ENCODE data around the gene ARL15.
"Not testable (repeated sequence)": the region's sequence is repeated elsewhere in the genome, so short reads cannot be mapped to it uniquely, and the experiment has no call there.

The ARL15 gene

GRCh38 chr5:54013556-54014194 is 296.7 kb downstream of the ARL15 start:
- DNase-seq = no peak

- DNase-seq = no peak
These were observed 300.5 kb downstream of the ARL15 start for GRCh38 chr5:54009828-54010227.

GRCh38 chr5:54009357-54009756 is 301.0 kb downstream of the ARL15 start:
- no peak for DNase-seq

GRCh38 chr5:54007827-54008777 is 302.3 kb downstream of the ARL15 start:
- DNase-seq = no peak

DNA sequence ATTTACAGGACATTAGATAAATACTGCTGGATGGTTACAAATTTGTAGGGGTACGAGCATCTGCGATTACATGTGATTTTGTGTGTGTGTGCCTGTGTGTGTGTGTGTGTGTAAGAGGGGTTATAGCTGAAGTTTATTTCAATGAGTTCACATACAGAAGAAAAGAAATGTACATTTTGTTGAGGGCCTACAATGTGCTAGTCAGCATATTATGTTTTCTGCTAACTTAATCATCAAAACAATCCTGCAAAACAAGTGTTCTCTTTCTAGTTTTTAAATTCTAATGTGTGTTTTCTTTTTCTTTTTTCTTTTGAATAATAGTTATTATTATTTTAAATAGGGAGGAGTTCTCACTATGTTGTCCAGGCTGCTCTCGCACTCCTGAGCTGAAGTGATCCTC is 305.7 kb downstream of the ARL15 start:
- no peak for DNase-seq

GRCh38 chr5:54002779-54003178 is 307.6 kb downstream of the ARL15 start:
- DNase-seq = no peak

DNA sequence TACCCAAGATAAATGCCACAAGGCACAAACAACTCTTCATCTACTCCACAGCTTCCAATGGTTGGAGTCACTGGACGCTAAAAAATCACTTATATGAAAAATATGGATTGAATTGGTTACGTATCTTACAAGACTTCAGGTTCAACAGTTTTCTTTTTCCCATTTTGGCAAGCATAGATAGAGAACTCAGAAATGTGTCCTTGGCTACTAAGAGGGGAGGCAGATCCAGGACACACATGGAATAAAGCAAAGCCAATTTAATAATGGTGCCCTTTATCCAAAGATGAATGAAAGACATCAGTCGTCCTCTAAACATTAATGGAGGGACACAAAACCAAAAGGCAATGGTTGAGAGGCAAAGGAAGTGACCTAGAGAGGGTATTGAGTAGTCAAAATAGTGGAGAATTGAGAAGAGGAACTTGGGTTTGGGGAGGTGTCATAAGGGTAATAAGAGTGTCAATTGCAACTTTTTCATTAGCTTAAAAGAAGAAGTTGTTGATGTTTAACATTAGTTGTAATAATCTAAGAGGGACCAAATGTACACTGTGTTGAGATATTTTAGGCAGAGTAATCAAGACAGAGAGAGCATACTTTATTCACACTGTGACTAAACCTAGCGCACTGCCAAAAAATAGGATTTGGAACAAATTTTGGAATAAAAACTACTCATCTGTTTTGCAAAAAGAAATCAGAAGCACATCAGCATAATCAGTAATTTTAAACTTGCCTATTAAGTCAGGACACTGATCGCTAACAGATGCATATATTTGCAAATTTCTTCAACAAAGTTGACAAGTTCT is 308.2 kb downstream of the ARL15 start:
- no peak for DNase-seq

DNA sequence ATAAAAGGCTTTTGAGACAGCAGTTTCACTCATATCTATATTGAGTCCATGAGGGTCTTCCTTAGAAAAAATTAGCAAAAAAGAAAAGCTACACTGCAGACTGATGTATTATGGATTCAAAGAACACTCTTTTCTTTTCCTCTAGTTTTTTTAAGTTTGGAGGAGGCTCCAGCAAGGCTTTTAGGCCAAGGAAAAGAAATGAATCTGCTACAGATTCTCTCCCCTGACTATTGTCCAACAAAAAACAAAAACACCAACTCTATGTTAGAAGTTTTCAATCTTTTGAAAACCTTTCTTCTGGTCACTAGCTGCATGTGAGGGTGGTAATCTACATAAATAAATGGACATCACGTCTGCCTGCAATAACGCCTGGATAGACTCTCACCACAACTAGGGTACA is 310.4 kb downstream of the ARL15 start:
- DNase-seq = no peak

DNA sequence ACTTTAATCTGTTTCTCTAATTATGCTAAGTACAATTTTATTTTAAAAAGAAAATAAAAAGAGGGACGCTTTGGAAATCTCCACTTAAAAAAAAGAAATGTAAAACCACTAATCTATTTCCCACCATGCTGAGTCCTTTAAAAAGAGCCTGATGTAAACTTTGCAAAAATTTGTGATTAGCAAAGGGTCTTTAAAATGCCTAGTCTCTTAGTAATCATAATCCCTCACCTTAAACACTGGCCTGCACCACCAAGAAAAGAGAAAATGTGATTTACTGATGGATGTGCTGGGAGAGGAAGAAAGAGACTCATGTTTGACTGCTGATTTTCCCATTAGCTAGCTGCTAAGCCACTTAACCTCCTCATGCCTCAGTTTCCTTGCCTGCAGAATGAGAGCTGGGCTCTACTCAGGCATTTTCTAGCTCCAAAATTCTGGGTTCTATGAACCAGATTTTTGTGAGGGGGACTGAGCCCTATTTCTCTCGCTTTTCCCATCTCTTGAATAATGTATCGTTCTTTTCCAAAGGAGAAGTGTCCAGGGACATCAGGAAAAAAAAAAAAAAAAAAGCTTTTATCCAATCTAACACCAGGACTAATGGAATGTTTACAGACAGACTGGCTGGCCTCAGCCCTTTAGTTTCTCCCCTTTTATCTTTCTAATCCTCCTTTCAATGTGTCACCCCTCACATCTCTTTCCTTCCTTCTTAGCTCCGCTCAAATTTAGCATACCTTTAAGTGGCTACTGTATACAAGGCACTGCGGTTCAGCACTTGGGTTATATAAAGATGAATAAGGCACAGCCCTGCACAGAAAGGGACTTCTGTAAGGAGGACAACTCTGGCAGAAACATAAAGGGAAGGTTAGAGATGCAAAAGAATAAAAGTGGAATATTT is 312.4 kb downstream of the ARL15 start:
- no peak for DNase-seq

- no peak for DNase-seq
These were observed 314.4 kb downstream of the ARL15 start for GRCh38 chr5:53996008-53996407.

DNA sequence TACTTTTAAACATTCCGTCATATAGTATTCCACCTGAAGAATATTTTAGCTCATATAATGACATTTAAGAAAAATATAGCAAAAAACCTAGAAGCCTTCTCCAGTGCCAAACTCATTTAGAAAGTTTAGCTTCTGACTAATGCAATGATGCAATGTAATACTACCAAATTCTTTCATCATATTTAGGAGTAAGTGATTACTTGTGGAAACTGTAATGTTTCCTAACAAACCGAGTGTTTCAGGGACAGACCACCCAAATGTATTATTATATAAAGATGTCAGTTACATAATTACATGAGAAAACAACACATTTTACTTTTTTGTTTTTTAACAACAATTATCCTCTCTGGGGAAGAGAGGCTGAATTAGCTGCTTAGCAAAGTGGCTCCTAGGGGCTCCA is 316.2 kb downstream of the ARL15 start:
- no peak for DNase-seq

- no peak for DNase-seq
These were observed 318.4 kb downstream of the ARL15 start for GRCh38 chr5:53991942-53992341.

DNA sequence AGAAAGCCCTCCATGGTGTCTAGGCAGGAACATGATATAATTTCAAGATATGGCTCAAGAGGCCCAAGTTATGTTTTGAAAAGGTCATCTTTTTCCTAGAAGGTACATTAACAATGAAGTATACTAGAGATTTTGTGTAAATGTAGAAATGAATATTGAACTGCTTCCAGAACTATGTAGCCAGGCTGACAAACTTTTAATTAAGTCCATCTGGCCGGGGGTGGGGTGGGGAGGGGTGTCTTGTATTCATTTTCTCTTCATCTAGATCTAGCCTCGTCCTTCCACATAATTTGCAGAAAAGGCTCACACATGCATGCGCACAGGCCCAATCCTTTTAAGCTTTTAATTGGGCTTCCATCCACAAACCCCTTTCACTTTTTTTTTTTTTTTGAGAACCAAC is 323.3 kb downstream of the ARL15 start:
- no peak for DNase-seq

DNA sequence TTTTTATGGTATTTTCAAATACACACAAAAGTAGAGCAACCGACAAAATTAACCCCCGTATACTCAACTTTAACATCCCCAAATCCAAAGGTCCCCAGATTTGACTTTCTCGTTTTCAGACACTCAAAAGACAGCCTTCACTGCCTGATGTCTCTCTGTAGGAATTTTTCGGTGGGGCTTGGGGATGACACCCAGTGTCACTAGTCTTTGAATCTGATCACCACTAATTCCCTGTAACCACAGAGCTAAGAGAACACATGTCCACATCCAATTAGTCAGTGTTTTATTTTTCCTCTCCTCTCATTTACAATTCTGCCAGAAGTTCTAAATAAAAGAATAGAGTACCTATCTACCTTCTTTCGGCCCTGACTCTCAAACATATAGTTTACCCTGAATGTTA is 324.6 kb downstream of the ARL15 start:
- DNase-seq = no peak

- DNase-seq = no peak
These were observed 325.4 kb downstream of the ARL15 start for GRCh38 chr5:53984971-53985370.

- DNase-seq = no peak
These were observed 326.6 kb downstream of the ARL15 start for GRCh38 chr5:53983568-53984460.

- DNase-seq = not testable (repeated sequence)
These were observed 328.1 kb downstream of the ARL15 start for GRCh38 chr5:53982319-53982718.

GRCh38 chr5:53980061-53980460 is 330.3 kb downstream of the ARL15 start:
- DNase-seq = no peak

GRCh38 chr5:53974021-53974420 is 336.4 kb downstream of the ARL15 start:
- no peak for DNase-seq

GRCh38 chr5:53972314-53972713 is 338.1 kb downstream of the ARL15 start:
- no peak for DNase-seq

DNA sequence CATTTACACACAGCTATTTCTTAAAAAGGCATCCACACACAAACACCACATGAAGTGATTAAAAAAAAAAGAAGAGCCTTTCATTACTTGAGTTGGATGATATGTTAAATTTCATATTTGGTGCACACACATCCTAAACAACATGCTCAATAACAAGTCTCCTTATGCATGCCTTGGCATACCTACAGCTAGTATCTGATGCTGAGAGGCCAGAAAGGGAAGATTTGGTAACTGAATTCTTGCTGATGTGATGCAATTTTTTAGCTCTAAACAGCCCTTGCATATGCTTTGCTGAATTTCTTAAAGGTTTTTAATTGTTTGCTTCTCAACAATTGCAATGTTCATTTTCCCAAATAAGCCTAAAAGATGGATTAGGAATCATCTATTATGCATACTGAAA is 338.8 kb downstream of the ARL15 start:
- no peak for DNase-seq

Data from activated naive CD4-positive, alpha-beta T cell (primary cell).